ENCODE measurements around the gene CAMK1G. TPM values are rescaled to one million over a fixed set of nuclear protein-coding genes. Genes with fewer than 3 reads are reported as not detected.

The CAMK1G gene
- total and polyA plus RNA-seq, 2 donors (not counting 3 experiments of a cell fraction or from before 2014, with no cell fraction given) = not detected

DNA sequence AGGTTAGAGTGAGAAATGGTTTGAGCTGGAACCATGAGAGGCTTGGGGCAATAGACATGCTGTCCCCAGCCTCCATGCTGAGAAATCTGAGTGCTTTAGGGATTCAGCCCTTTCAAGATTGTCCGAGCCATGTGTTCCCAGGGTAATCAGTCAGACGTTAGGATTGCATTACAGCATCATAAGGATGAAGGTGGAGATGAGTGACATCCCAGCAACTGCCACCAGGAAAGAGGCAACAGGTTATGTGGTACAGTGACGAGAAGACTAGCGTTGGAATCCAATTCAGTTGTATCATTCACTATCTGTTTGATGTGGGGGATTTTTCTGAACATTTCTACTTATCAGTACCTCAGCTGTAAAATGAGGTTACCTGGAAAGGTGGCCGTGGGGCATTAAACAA, 1.7 kb downstream of the CAMK1G start:
- no peak overlapping the region for H3K9ac ChIP-seq (replicated peaks; ENCODE audit: extremely low read depth, insufficient read depth, low read length)
- no peaks in the 10 kb centered on the region for H4K20me1 ChIP-seq (replicated peaks; ENCODE audit: control insufficient read depth, extremely low read depth, insufficient read depth, low read length)
- no peaks in the 10 kb centered on the region for H3K79me2 ChIP-seq (ENCODE audit: control insufficient read depth, insufficient read depth, low read length)
- FAIRE-seq (no peak), DNase-seq (ENCODE audit: low read depth, low spot score) (no peak)
- intact Hi-C loops (cut with micrococcal nuclease) (loop anchor here (1.0 kb wide), 1 partner anchor 9 kb away; no protein-coding TSS in a partner anchor), dilution Hi-C loops (cut with MboI; ENCODE audit: extremely low pct_ligation_motif_present, low sequenced_read_pairs) (loop anchor here (25.0 kb wide), 1 partner anchor 102 kb away; the partner anchor contains the start of gene G0S2)
- ChIA-PET CTCF (interaction anchor here (0.8 to 6.9 kb wide), 9 partner anchors 8 to 163 kb away, joined by 3 to 65 read pairs (median 6); no protein-coding TSS in a partner anchor), POLR2A (no interaction called here)
- H3K4me3 ChIP-seq (replicated peaks in 1 of 3; ENCODE audit: insufficient read depth in 1 of 3, low read depth in 1 of 3, low read length in 3 of 3) = no peak overlapping the region
- peaks cover 42 to 43% of the 10 kb centered on the region in 2 experiments for H3K27me3 ChIP-seq (ENCODE audit: control insufficient read depth in 2 of 2, insufficient read depth in 2 of 2, low read length in 2 of 2)
- H3K27ac ChIP-seq (ENCODE audit: insufficient read depth, low read depth, low read length) = no peak overlapping the region
- no peak overlapping the region for H2AFZ ChIP-seq (ENCODE audit: low read depth, low read length)
- H3K9me1 ChIP-seq (replicated peaks; ENCODE audit: control insufficient read depth, extremely low read depth, insufficient read depth, low read length) = no peaks in the 10 kb centered on the region
- H3K4me1 ChIP-seq (ENCODE audit: control insufficient read depth, extremely low read depth, insufficient read depth, low read length) = peaks cover 9% of the 10 kb centered on the region
- BruUV-seq (replicated peaks) = no TSS peak
- no peaks in the 10 kb centered on the region for H3K36me3 ChIP-seq (ENCODE audit: control insufficient read depth in 2 of 2, extremely low read depth in 1 of 2, insufficient read depth in 2 of 2, low read length in 2 of 2)
- H3K4me2 ChIP-seq (ENCODE audit: insufficient read depth, low read length) = no peak overlapping the region
- no peaks in the 10 kb centered on the region for H3K9me3 ChIP-seq (replicated peaks; ENCODE audit: control insufficient read depth, insufficient read depth, low read length)
- TF ChIP-seq, protein P1, sequence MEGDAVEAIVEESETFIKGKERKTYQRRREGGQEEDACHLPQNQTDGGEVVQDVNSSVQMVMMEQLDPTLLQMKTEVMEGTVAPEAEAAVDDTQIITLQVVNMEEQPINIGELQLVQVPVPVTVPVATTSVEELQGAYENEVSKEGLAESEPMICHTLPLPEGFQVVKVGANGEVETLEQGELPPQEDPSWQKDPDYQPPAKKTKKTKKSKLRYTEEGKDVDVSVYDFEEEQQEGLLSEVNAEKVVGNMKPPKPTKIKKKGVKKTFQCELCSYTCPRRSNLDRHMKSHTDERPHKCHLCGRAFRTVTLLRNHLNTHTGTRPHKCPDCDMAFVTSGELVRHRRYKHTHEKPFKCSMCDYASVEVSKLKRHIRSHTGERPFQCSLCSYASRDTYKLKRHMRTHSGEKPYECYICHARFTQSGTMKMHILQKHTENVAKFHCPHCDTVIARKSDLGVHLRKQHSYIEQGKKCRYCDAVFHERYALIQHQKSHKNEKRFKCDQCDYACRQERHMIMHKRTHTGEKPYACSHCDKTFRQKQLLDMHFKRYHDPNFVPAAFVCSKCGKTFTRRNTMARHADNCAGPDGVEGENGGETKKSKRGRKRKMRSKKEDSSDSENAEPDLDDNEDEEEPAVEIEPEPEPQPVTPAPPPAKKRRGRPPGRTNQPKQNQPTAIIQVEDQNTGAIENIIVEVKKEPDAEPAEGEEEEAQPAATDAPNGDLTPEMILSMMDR (IDR thresholded peaks at IDR 0.05; ENCODE audit: extremely low read depth in 1 of 2, insufficient read depth in 1 of 2, low read depth in 1 of 2, low read length in 2 of 2) = no peak
- TF ChIP-seq EZH2 (IDR thresholded peaks at IDR 0.05; ENCODE audit: borderline replicate concordance, low read depth, low read length, severe bottlenecking) = peak; percentile 46

DNA sequence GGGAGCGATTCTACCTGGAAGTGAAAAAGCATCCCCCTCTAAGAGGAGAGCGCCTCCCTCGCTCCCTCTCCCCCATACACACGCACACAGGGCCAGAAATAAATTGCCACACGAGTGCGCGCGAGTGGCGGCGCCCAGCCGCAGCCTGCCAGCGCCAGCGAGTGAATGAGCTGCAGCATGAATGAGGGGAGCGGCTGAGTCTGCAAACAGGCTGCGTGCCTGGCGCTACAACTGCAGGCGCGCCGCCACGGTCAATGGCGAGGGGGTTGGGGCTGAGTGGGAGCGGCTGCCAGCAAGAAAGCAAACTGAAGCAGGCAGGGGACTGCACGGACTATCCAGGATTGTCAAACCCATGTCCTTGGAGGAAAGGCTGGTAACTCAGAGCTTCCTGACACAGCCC, 2.2 kb downstream of the CAMK1G start:
- CTCF ChIA-PET = interaction anchor here (0.6 to 6.9 kb wide), 15 partner anchors 9 to 162 kb away, joined by 3 to 65 read pairs (median 5); no protein-coding TSS in a partner anchor

More for the DNA sequence above, 2.2 kb downstream of the CAMK1G start:
- POLR2A ChIA-PET = no interaction called here
- dilution Hi-C loops (cut with MboI; ENCODE audit: extremely low pct_ligation_motif_present, low sequenced_read_pairs) (loop anchor here (25.0 kb wide), 1 partner anchor 102 kb away; the partner anchor contains the start of gene G0S2), intact Hi-C loops (cut with micrococcal nuclease) (loop anchor here (1.0 kb wide), 1 partner anchor 9 kb away; no protein-coding TSS in a partner anchor)
- H3K9me1 ChIP-seq (replicated peaks; ENCODE audit: control insufficient read depth, extremely low read depth, insufficient read depth, low read length) = no peaks in the 10 kb centered on the region
- no TSS peak for BruUV-seq (replicated peaks)
- peak; percentile 47 for TF ChIP-seq EZH2 (IDR thresholded peaks at IDR 0.05; ENCODE audit: borderline replicate concordance, low read depth, low read length, severe bottlenecking)
- no peak for TF ChIP-seq POLR2A (IDR thresholded peaks at IDR 0.05; ENCODE audit: low read depth, low read length)
- TF ChIP-seq, protein P2, sequence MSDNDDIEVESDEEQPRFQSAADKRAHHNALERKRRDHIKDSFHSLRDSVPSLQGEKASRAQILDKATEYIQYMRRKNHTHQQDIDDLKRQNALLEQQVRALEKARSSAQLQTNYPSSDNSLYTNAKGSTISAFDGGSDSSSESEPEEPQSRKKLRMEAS (IDR thresholded peaks at IDR 0.05; ENCODE audit: insufficient read depth, insufficient read length) = no peak
- peaks cover 42 to 43% of the 10 kb centered on the region in 2 experiments for H3K27me3 ChIP-seq (ENCODE audit: control insufficient read depth in 2 of 2, insufficient read depth in 2 of 2, low read length in 2 of 2)
- H3K27ac ChIP-seq (ENCODE audit: insufficient read depth, low read depth, low read length) = no peak overlapping the region
- H3K9ac ChIP-seq (replicated peaks; ENCODE audit: extremely low read depth, insufficient read depth, low read length) = no peak overlapping the region
- no peak for FAIRE-seq
- H3K79me2 ChIP-seq (ENCODE audit: control insufficient read depth, insufficient read depth, low read length) = no peaks in the 10 kb centered on the region
- H3K4me1 ChIP-seq (ENCODE audit: control insufficient read depth, extremely low read depth, insufficient read depth, low read length) = peaks cover 9% of the 10 kb centered on the region
- H3K9me3 ChIP-seq (replicated peaks; ENCODE audit: control insufficient read depth, insufficient read depth, low read length) = no peaks in the 10 kb centered on the region
- DNase-seq (ENCODE audit: low read depth, low spot score) = no peak
- no peak overlapping the region for H3K4me2 ChIP-seq (ENCODE audit: insufficient read depth, low read length)
- H3K36me3 ChIP-seq (ENCODE audit: control insufficient read depth in 2 of 2, extremely low read depth in 1 of 2, insufficient read depth in 2 of 2, low read length in 2 of 2) = no peaks in the 10 kb centered on the region
- no peak overlapping the region for H2AFZ ChIP-seq (ENCODE audit: low read depth, low read length)
- no peaks in the 10 kb centered on the region for H4K20me1 ChIP-seq (replicated peaks; ENCODE audit: control insufficient read depth, extremely low read depth, insufficient read depth, low read length)
- no peak overlapping the region for H3K4me3 ChIP-seq (replicated peaks in 1 of 3; ENCODE audit: insufficient read depth in 1 of 3, low read depth in 1 of 3, low read length in 3 of 3)

All from endothelial cell of umbilical vein (primary cell).